ENCODE measurements around the gene USP11. TPM values are rescaled to one million over a fixed set of nuclear protein-coding genes. Genes with fewer than 3 reads are reported as not detected.
"Not testable (repeated sequence)": the region's sequence is repeated elsewhere in the genome, so short reads cannot be mapped to it uniquely, and the experiment has no call there.

The USP11 gene
- total RNA-seq, 1 experiment from 2014 or later = 37.5 TPM

- no peak for DNase-seq (ENCODE audit: low read depth, low spot score)
- in situ Hi-C loops (cut with HindIII; ENCODE audit: low pct_unique_long_range_greater_than_20kb, low sequenced_read_pairs) = no loop called here
Observed at GRCh38 chrX:47266643-47267042, 33.8 kb downstream of the USP11 start.

GRCh38 chrX:47272013-47272408, 39.2 kb downstream of the USP11 start:
- in situ Hi-C loops (cut with HindIII; ENCODE audit: low pct_unique_long_range_greater_than_20kb, low sequenced_read_pairs) = no loop called here

GRCh38 chrX:47273011-47273730, 40.4 kb downstream of the USP11 start:
- DNase-seq (ENCODE audit: low read depth, low spot score) = no peak
- in situ Hi-C loops (cut with HindIII; ENCODE audit: low pct_unique_long_range_greater_than_20kb, low sequenced_read_pairs) = no loop called here

More at GRCh38 chrX:47272013-47272408, 39.2 kb downstream of the USP11 start:
- DNase-seq (ENCODE audit: low read depth, low spot score) = no peak

GRCh38 chrX:47278691-47279090, 45.9 kb downstream of the USP11 start:
- no peak for DNase-seq (ENCODE audit: low read depth, low spot score)
- in situ Hi-C loops (cut with HindIII; ENCODE audit: low pct_unique_long_range_greater_than_20kb, low sequenced_read_pairs) = no loop called here

- in situ Hi-C loops (cut with HindIII; ENCODE audit: low pct_unique_long_range_greater_than_20kb, low sequenced_read_pairs) = no loop called here
- DNase-seq (ENCODE audit: low read depth, low spot score) = peak; percentile 10
Observed at GRCh38 chrX:47283015-47283771, 50.4 kb downstream of the USP11 start.

- DNase-seq (ENCODE audit: low read depth, low spot score); in situ Hi-C loops (cut with HindIII; ENCODE audit: low pct_unique_long_range_greater_than_20kb, low sequenced_read_pairs): not testable (repeated sequence)
Observed at GRCh38 chrX:47284616-47285015, 51.8 kb downstream of the USP11 start.

- DNase-seq (ENCODE audit: low read depth, low spot score) = no peak
- in situ Hi-C loops (cut with HindIII; ENCODE audit: low pct_unique_long_range_greater_than_20kb, low sequenced_read_pairs) = no loop called here
Observed at GRCh38 chrX:47285836-47286320, 53.1 kb downstream of the USP11 start.

- in situ Hi-C loops (cut with HindIII; ENCODE audit: low pct_unique_long_range_greater_than_20kb, low sequenced_read_pairs) = no loop called here
- no peak for DNase-seq (ENCODE audit: low read depth, low spot score)
Observed at GRCh38 chrX:47293106-47293505, 60.3 kb downstream of the USP11 start.

GRCh38 chrX:47296766-47297365, 64.1 kb downstream of the USP11 start:
- peak; percentile 22 for DNase-seq (ENCODE audit: low read depth, low spot score)
- in situ Hi-C loops (cut with HindIII; ENCODE audit: low pct_unique_long_range_greater_than_20kb, low sequenced_read_pairs) = no loop called here

- in situ Hi-C loops (cut with HindIII; ENCODE audit: low pct_unique_long_range_greater_than_20kb, low sequenced_read_pairs) = no loop called here
- DNase-seq (ENCODE audit: low read depth, low spot score) = no peak
Observed at GRCh38 chrX:47297874-47298273, 65.1 kb downstream of the USP11 start.

Small RNA genes lying within 50 kb of the gene (small RNA-seq; reads per million reads assigned to genes)
- 0 reads per million in 2 experiments for gene RN7SL785P

Other genes starting within 250 kb of the USP11 start
- gene RGN, start 154.6 kb upstream of the USP11 start, total RNA-seq (2014; rRNA removed; shearing (Covaris generic)) = 0.29 TPM in 2 replicates
- gene NDUFB11, start 88.3 kb upstream of the USP11 start, total RNA-seq (2014; rRNA removed; shearing (Covaris generic)) = 157 and 172 TPM in 2 replicates
- 42.2 and 42.6 TPM in 2 replicates for gene RBM10, start 87.8 kb upstream of the USP11 start, total RNA-seq (2014; rRNA removed; shearing (Covaris generic))
- gene UBA1, start 39.2 kb upstream of the USP11 start, total RNA-seq (2014; rRNA removed; shearing (Covaris generic)) = 169 and 186 TPM in 2 replicates
- 81.6 and 95.4 TPM in 2 replicates for gene CDK16, start 14.3 kb upstream of the USP11 start, total RNA-seq (2014; rRNA removed; shearing (Covaris generic))
- 0.24 TPM in 1 of 2 replicates, not detected in the other for gene ZNF157, start 137.6 kb downstream of the USP11 start, total RNA-seq (2014; rRNA removed; shearing (Covaris generic))

All from SK-MEL-5 (cell line).